HepG2 (cell line): ENCODE results near the gene ASPM. TPM values are rescaled to one million over a fixed set of nuclear protein-coding genes. Genes with fewer than 3 reads are reported as not detected.

ENCODE experiments used
- ATAC-seq: fragments of 200-7000 bp; cut with Tn5 transposase; 3 replicates; pipeline ENCODE4 v1.9.1; 2020; ENCODE audit warnings: mild to moderate bottlenecking, moderate library complexity
- BruUV-seq: library from RNA; stranded (reverse); fragments of 400-500 nt; replicated peaks from 2 replicates; lab custom pipeline; 2021; lab: Mats Ljungman, UMichigan
- CTCF ChIA-PET: fragments of 300-600 bp; formaldehyde crosslinking; extraction: SDS; loops from one replicate; lab custom pipeline; 2021; ENCODE audit warnings: low total read pairs, inconsistent platforms, low intra/inter-chr PET ratio; lab: Yijun Ruan, JAX
- POLR2A ChIA-PET: fragments of 350-600 bp; sonication (Branson Sonifier 250); formaldehyde crosslinking; loops from one replicate; lab custom pipeline; 2020; ENCODE audit warnings: antibody characterized with exemption, inconsistent platforms; lab: Yijun Ruan, JAX
- DNase-seq: peaks from one replicate; pipeline ENCODE4 v3.0.0-alpha.2; 2015; ENCODE audit warnings: low spot score
- FAIRE-seq: peaks from 3 replicates; lab custom pipeline; 2011; peaks lifted over from hg19 to GRCh38; lab: Jason Lieb, UNC
- H2AFZ ChIP-seq: one replicate; pipeline ENCODE4 v1.6.1; 2011; ENCODE audit warnings: low read length, inconsistent platforms
- H3K27ac ChIP-seq: fragments of 300-600 bp; 3 replicates; pipeline ENCODE4 v1.8.0; 2011; ENCODE audit warnings: mixed run types, mild to moderate bottlenecking, mixed read lengths, low read length, inconsistent platforms; ENCODE audit not compliant: insufficient read depth; ENCODE audit errors: extremely low read length
- H3K27me3 ChIP-seq, 2 experiments: fragments of 200-600 bp in 1 of 2; 2 replicates in 1 of 2; 3 replicates in 1 of 2; pipeline versions ENCODE4 v1.6.0 to v1.8.0; 2011; ENCODE audit warnings: low read length in 2 of 2, mild to moderate bottlenecking in 2 of 2, moderate library complexity in 2 of 2, inconsistent platforms in 1 of 2; ENCODE audit not compliant: insufficient read depth in 2 of 2, control insufficient read depth in 1 of 2
- H3K36me3 ChIP-seq, 2 experiments: fragments of 200-600 bp in 1 of 2; replicated peaks in 1 of 2; 2 replicates in 1 of 2; 3 replicates in 1 of 2; pipeline versions ENCODE4 v1.5.1 to v1.8.0; 2011; ENCODE audit warnings: low read length in 2 of 2, inconsistent platforms in 1 of 2; ENCODE audit not compliant: insufficient read depth in 2 of 2, control insufficient read depth in 1 of 2
- H3K4me1 ChIP-seq: 2 replicates; pipeline ENCODE4 v1.5.1; 2012; ENCODE audit warnings: low read length, inconsistent platforms; ENCODE audit not compliant: insufficient read depth
- H3K4me2 ChIP-seq: 2 replicates; pipeline ENCODE4 v1.6.0; 2011; ENCODE audit warnings: low read depth, low read length, inconsistent platforms
- H3K4me3 ChIP-seq, 3 experiments: fragments of 200-600 bp in 1 of 3; sonication (generic), shearing (Covaris generic) in 1 of 3; replicated peaks in 1 of 3; 2 replicates each; pipeline ENCODE4 v1.5.1; 2011 to 2016; ENCODE audit warnings: low read length in 3 of 3, inconsistent platforms in 2 of 3, low read depth in 2 of 3, mild to moderate bottlenecking in 2 of 3, control low read depth in 1 of 3, mixed read lengths in 1 of 3; ENCODE audit not compliant: insufficient read depth in 1 of 3
- H3K79me2 ChIP-seq: one replicate; pipeline ENCODE4 v1.6.1; 2011; ENCODE audit warnings: low read length, inconsistent platforms; ENCODE audit not compliant: insufficient read depth
- H3K9ac ChIP-seq: 2 replicates; pipeline ENCODE4 v1.6.0; 2011; ENCODE audit warnings: mild to moderate bottlenecking, low read depth, low read length, inconsistent platforms; ENCODE audit not compliant: insufficient read depth
- H3K9me3 ChIP-seq: 2 replicates; pipeline ENCODE4 v1.5.1; 2012; ENCODE audit warnings: mild to moderate bottlenecking, low read length
- H4K20me1 ChIP-seq: 2 replicates; pipeline ENCODE4 v1.6.0; 2011; ENCODE audit warnings: inconsistent platforms, mild to moderate bottlenecking, low read length, moderate library complexity; ENCODE audit not compliant: insufficient read depth
- AKAP8 ChIP-seq: sonication (generic); formaldehyde crosslinking; IDR thresholded peaks from 2 replicates; pipeline ENCODE4 v1.5.1; 2020; ENCODE audit warnings: mild to moderate bottlenecking, missing genetic modification reagents
- CENPX ChIP-seq: sonication (generic); formaldehyde crosslinking; IDR thresholded peaks from 2 replicates; pipeline ENCODE4 v1.9.0; 2021; ENCODE audit warnings: mild to moderate bottlenecking, missing genetic modification reagents, moderate library complexity
- KLF13 ChIP-seq: sonication (generic); formaldehyde crosslinking; IDR thresholded peaks from 2 replicates; pipeline ENCODE4 v1.4.0; 2020; ENCODE audit warnings: mild to moderate bottlenecking, missing genetic modification reagents
- MXI1 ChIP-seq: IDR thresholded peaks from 3 replicates; pipeline ENCODE4 v1.6.1; 2012; ENCODE audit warnings: low read depth, low read length, inconsistent platforms, borderline replicate concordance
- ONECUT2 ChIP-seq: sonication (generic); formaldehyde crosslinking; IDR thresholded peaks from 2 replicates; pipeline ENCODE4 v1.4.0; 2020; ENCODE audit warnings: missing genetic modification reagents
- TBX2 ChIP-seq: sonication (generic); formaldehyde crosslinking; IDR thresholded peaks from 2 replicates; pipeline ENCODE4 v1.5.0; 2020; ENCODE audit warnings: missing genetic modification reagents, mild to moderate bottlenecking, borderline replicate concordance
- ZNF343 ChIP-seq: sonication (generic); formaldehyde crosslinking; IDR thresholded peaks from 2 replicates; pipeline ENCODE4 v1.4.0; 2020; ENCODE audit warnings: mild to moderate bottlenecking, missing genetic modification reagents
- ZNF383 ChIP-seq: sonication (generic); formaldehyde crosslinking; IDR thresholded peaks from 2 replicates; pipeline ENCODE4 v1.4.0; 2020; ENCODE audit warnings: missing genetic modification reagents, mild to moderate bottlenecking, borderline replicate concordance
- ZNF674 ChIP-seq: sonication (generic); formaldehyde crosslinking; IDR thresholded peaks from 2 replicates; pipeline ENCODE4 v1.5.0; 2020; ENCODE audit warnings: low read depth, mild to moderate bottlenecking, missing genetic modification reagents
- ZNF678 ChIP-seq: sonication (generic); formaldehyde crosslinking; IDR thresholded peaks from 2 replicates; pipeline ENCODE4 v1.4.0; 2020; ENCODE audit warnings: mild to moderate bottlenecking, missing genetic modification reagents
- ZNF792 ChIP-seq: IDR thresholded peaks from 2 replicates; pipeline ENCODE4 v1.6.1; 2016
- ZNF816 ChIP-seq: sonication (generic); formaldehyde crosslinking; IDR thresholded peaks from 2 replicates; pipeline ENCODE4 v1.8.0; 2022; ENCODE audit warnings: missing genetic modification reagents, mild to moderate bottlenecking, borderline replicate concordance
- WGBS: methylation state at CpG from one replicate; pipeline ENCODE4 v1.1.6; 2017; ENCODE audit warnings: low lambda C conversion rate; 5-methylcytosine and 5-hydroxymethylcytosine counted together
- in situ Hi-C: cut with HindIII; loops from 2 replicates; pipeline ENCODE4 v1.10.0; 2017; ENCODE audit warnings: low pct_unique_long_range_greater_than_20kb; ENCODE audit not compliant: extremely low pct_ligation_motif_present
- intact Hi-C: fragments of 100-400 bp; cut with micrococcal nuclease; formaldehyde crosslinking; loops from one replicate; pipeline ENCODE4 v1.10.0; 2022; ENCODE audit not compliant: unreplicated experiment
- polyA plus RNA-seq, 8 experiments: library from polyadenylated mRNA; depleted of rRNA in 3 of 8; stranded (reverse) in 7 of 8; unstranded in 1 of 8; fragments of >200 nt; fragmentation: Illumina TruSeq in 4 of 8; extraction: Trizol in 4 of 8; gene quantifications; 2 replicates each; pipeline versions ENCODE4 v1.2.1 to v1.2.3, GENCODE V29; 2011 to 2016; ENCODE audit warnings: low read depth in 4 of 8, missing spikeins in 1 of 8, mixed read lengths in 1 of 8; ENCODE audit not compliant: insufficient read depth in 1 of 8
- total RNA-seq, 5 experiments: library from RNA; depleted of rRNA; stranded (reverse); fragments of >200 nt; fragmentation: Illumina TruSeq; extraction: Trizol; gene quantifications; 2 replicates each; pipeline ENCODE4 v1.2.3, GENCODE V29; 2016; ENCODE audit warnings: low read depth in 1 of 5
- TF ChIP-seq, protein P1 (sequence below): sonication (generic); formaldehyde crosslinking; IDR thresholded peaks from 2 replicates; pipeline ENCODE4 v1.4.0; 2020; ENCODE audit warnings: missing genetic modification reagents
- TF ChIP-seq, protein P2 (sequence below): sonication (generic); formaldehyde crosslinking; conservative IDR thresholded peaks from 2 replicates; pipeline ENCODE4 v1.8.0; 2022; ENCODE audit warnings: low read depth, missing genetic modification reagents

Gene ASPM
- total and polyA plus RNA-seq, 2 of the 13 experiments (the other 11 are each of a cell fraction or from before 2014, with no cell fraction given), result 7.7 to 29.1 TPM

DNA sequence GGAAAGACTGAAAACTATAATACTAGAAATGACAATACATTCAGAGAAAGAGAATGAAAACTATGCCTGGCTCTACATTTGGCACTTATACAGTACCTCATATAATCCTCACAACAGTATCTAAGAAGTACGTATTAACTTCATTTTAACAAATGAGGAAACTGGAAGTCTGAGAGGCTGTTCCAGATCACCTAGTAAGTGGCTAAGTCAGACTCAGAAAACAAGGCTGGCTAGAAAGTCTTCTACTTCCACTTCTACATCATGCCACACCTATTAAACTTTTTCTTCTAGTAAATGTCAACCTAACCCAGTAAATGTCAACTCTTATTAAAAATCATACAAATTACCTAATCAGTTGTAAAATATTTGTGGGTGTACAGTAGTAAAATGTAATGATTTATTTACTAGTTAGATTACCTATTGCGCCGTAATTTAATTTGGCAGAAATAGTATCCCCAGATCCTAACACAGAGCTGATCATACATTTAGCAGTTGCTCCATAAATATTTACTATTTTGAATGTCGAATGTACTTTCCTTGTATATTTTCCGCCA lies 36.8 kb upstream of the ASPM start:
- H3K9me3 ChIP-seq, result no peaks in the 10 kb centered on the region
- H3K79me2 ChIP-seq, result no peaks in the 10 kb centered on the region
- ChIA-PET POLR2A (no interaction called here), CTCF (no interaction called here)
- no peaks in the 10 kb centered on the region for H3K27me3 ChIP-seq
- H4K20me1 ChIP-seq, result no peaks in the 10 kb centered on the region
- H3K36me3 ChIP-seq, result peaks cover 3 to 52% of the 10 kb centered on the region in 2 experiments
- H3K4me1 ChIP-seq, result no peaks in the 10 kb centered on the region
- 96% methylated on average over 5 of the region's 5 CpGs for WGBS
- no peak overlapping the region for H3K4me3 ChIP-seq
- no peak overlapping the region for H2AFZ ChIP-seq
- no peak overlapping the region for H3K4me2 ChIP-seq
- intact Hi-C loops (no loop called here), in situ Hi-C loops (loop anchor here (5.0 kb wide), 1 partner anchor 154 kb away; no protein-coding TSS in a partner anchor)
- H3K27ac ChIP-seq, result no peak overlapping the region
- no peak for ATAC-seq
- BruUV-seq, result no TSS peak
- no peak for FAIRE-seq
- H3K9ac ChIP-seq, result no peak overlapping the region
- TF ChIP-seq AKAP8 (no peak), ONECUT2 (CRISPR knock-in tag) (no peak), MXI1 (no peak), ZNF383 (CRISPR knock-in tag) (no peak)
- no peak for DNase-seq

DNA sequence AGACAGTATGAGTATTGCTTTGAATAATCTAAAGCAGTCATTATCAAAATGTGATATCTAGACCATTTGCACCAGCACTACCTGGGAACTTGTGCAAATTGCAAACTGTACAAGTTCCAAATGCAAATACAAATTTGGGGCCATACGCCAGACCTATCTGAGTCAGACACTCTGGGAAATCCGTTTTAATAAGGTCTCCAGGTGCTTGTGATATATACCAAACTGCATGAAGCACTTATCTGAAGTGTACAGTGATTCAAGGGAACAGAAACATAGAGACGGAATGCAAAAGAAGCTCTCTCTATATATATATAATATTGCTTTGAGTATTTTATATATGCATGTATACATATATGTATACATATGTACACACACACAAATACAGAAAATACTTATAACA lies 36.2 kb upstream of the ASPM start:
- H3K9me3 ChIP-seq, result no peaks in the 10 kb centered on the region
- no peaks in the 10 kb centered on the region for H3K79me2 ChIP-seq
- TF ChIP-seq MXI1, result no peak
- TF ChIP-seq ZNF678 (CRISPR knock-in tag), result no peak
- TF ChIP-seq ZNF674, result no peak
- TF ChIP-seq CENPX, result no peak
- TF ChIP-seq, protein P1, sequence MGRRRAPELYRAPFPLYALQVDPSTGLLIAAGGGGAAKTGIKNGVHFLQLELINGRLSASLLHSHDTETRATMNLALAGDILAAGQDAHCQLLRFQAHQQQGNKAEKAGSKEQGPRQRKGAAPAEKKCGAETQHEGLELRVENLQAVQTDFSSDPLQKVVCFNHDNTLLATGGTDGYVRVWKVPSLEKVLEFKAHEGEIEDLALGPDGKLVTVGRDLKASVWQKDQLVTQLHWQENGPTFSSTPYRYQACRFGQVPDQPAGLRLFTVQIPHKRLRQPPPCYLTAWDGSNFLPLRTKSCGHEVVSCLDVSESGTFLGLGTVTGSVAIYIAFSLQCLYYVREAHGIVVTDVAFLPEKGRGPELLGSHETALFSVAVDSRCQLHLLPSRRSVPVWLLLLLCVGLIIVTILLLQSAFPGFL (CRISPR knock-in tag), result no peak
- no peak for TF ChIP-seq ZNF792 (CRISPR knock-in tag)
- TF ChIP-seq, protein P2, sequence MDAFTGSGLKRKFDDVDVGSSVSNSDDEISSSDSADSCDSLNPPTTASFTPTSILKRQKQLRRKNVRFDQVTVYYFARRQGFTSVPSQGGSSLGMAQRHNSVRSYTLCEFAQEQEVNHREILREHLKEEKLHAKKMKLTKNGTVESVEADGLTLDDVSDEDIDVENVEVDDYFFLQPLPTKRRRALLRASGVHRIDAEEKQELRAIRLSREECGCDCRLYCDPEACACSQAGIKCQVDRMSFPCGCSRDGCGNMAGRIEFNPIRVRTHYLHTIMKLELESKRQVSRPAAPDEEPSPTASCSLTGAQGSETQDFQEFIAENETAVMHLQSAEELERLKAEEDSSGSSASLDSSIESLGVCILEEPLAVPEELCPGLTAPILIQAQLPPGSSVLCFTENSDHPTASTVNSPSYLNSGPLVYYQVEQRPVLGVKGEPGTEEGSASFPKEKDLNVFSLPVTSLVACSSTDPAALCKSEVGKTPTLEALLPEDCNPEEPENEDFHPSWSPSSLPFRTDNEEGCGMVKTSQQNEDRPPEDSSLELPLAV (CRISPR knock-in tag), result no peak
- TF ChIP-seq ZNF816 (CRISPR knock-in tag), result no peak
- no peak for TF ChIP-seq ZNF343 (CRISPR knock-in tag)
- no peak for TF ChIP-seq TBX2 (CRISPR knock-in tag)
- TF ChIP-seq KLF13, result no peak
- FAIRE-seq (no peak), ATAC-seq (no peak), DNase-seq (no peak)
- H3K4me3 ChIP-seq, result no peak overlapping the region
- H3K4me2 ChIP-seq, result no peak overlapping the region
- H3K9ac ChIP-seq, result no peak overlapping the region
- CTCF ChIA-PET, result no interaction called here
- in situ Hi-C loops (loop anchor here (5.0 kb wide), 1 partner anchor 155 kb away; no protein-coding TSS in a partner anchor), intact Hi-C loops (no loop called here)
- no peaks in the 10 kb centered on the region for H4K20me1 ChIP-seq
- H3K4me1 ChIP-seq, result no peaks in the 10 kb centered on the region
- POLR2A ChIA-PET, result no interaction called here
- WGBS, result 91% methylated on average over 3 of the region's 3 CpGs
- BruUV-seq, result no TSS peak
- no peak overlapping the region for H3K27ac ChIP-seq
- no peak overlapping the region for H2AFZ ChIP-seq
- peaks cover 2 to 47% of the 10 kb centered on the region in 2 experiments; a peak in 4 of 5 replicates for H3K36me3 ChIP-seq
- no peaks in the 10 kb centered on the region for H3K27me3 ChIP-seq
